Measurements from ENCODE around the gene CTIF. TPM values are rescaled to one million over a fixed set of nuclear protein-coding genes. Genes with fewer than 3 reads are reported as not detected.
A peak's percentile ranks its signal among the peaks of the same experiment; 100 is the strongest.

CTIF gene
- total and polyA plus RNA-seq, 5 donors from 2014 or later, result 0.23 to 1.8 TPM; not detected in 3

DNA sequence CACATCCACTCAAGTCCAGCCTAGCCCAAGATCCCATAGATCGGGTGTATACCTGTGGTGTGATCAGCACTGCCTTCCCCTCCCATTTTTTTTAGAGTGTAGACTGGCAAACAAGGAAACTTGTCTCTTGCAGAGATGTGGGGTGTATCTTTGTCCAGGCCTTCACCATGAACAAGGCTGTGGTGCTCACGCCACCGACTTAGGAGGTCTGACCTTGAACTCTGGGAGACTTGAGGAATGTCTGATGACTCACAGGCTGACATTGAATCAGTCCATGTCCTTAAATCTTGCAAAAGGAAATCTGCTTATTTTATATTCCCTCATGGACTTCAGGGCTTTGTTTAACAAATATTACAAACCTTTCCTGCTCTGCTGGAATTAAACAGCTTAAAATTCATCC lies 4.5 kb upstream of the CTIF start:
- Mint-ChIP-seq H3K9me3 (peaks cover 0 to 4% (median 0%) of the 10 kb centered on the region in 7 donors), H3K4me3 (no peak overlapping the region), H3K27me3 (peaks cover 32% of the 10 kb centered on the region), H3K36me3 (no peaks in the 10 kb centered on the region), H3K27ac (peak overlapping the region in 1 of 3 donors; percentile 43), H3K4me1 (peaks cover 0 to 5% (median 2%) of the 10 kb centered on the region in 4 donors)
- Histone ChIP-seq H3K9me3 (ENCODE audit: control insufficient read depth in 2 of 2, low read length in 2 of 2) (no peaks in the 10 kb centered on the region), H3K36me3 (ENCODE audit: control insufficient read depth, insufficient read depth, low read length) (no peaks in the 10 kb centered on the region), H3K4me1 (ENCODE audit: control insufficient read depth, insufficient read depth, low read length, poor library complexity, severe bottlenecking) (peaks cover 3% of the 10 kb centered on the region), H3K27ac (ENCODE audit: insufficient read depth, low read length, poor library complexity, severe bottlenecking) (no peak overlapping the region), H3K27me3 (ENCODE audit: control insufficient read depth, insufficient read depth, low read length) (no peaks in the 10 kb centered on the region), H3K4me3 (ENCODE audit: low read depth, low read length) (no peak overlapping the region)
- no peak for ATAC-seq (ENCODE audit: low read depth in 2 of 2)
- no peak for DNase-seq

DNA sequence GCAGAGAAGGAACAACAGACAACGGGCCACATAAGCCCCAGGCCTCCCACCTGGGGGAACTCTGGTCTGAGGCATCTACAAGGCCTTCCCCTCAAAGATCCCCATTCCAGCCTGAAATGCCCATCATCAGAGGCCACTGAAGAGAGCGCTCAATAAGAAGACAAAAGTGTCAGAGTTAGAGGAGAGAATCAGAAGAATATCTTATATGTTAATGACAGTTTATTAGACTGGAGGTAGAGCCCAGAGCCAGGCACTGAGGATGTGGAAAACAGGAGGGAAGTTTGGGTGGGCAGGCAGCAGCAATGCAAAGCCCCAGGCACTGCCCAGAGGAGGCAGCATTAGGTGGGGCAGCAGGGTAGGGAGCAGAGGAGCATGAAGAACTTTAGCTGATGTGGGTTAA lies 2.9 kb upstream of the CTIF start:
- Mint-ChIP-seq H3K27ac (no peak overlapping the region), H3K27me3 (peaks cover 34% of the 10 kb centered on the region), H3K4me1 (peaks cover 0 to 10% (median 2%) of the 10 kb centered on the region in 4 donors), H3K9me3 (peaks cover 0 to 4% (median 0%) of the 10 kb centered on the region in 7 donors), H3K36me3 (no peaks in the 10 kb centered on the region), H3K4me3 (peak overlapping the region in 1 of 4 donors; percentile 23)
- Histone ChIP-seq H3K4me3 (ENCODE audit: low read depth, low read length) (no peak overlapping the region), H3K9me3 (ENCODE audit: control insufficient read depth in 2 of 2, low read length in 2 of 2) (no peaks in the 10 kb centered on the region), H3K36me3 (ENCODE audit: control insufficient read depth, insufficient read depth, low read length) (no peaks in the 10 kb centered on the region), H3K27ac (ENCODE audit: insufficient read depth, low read length, poor library complexity, severe bottlenecking) (no peak overlapping the region), H3K4me1 (ENCODE audit: control insufficient read depth, insufficient read depth, low read length, poor library complexity, severe bottlenecking) (peaks cover 17% of the 10 kb centered on the region), H3K27me3 (ENCODE audit: control insufficient read depth, insufficient read depth, low read length) (no peaks in the 10 kb centered on the region)
- ATAC-seq (ENCODE audit: low read depth in 2 of 2) (no peak), DNase-seq (no peak)

DNA sequence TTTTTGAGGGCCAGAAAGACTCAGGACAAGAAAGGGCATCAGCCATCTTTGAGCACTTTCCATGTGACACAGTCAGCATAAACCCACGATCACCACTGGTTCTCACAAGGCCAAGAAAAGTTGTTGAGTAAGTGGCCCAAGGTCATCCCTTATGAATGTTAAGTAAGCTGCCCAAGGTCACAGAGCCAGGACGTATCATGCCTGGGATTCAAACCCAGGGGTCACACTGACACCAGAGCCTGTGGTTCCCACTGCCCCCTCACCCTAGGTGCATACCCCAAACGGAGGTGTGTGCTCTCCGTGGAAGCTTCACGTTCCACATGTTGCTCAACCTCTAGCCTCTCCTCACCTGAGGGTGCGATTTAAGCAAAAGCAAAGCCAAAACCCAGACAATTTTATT lies 2.3 kb upstream of the CTIF start:
- DNase-seq, result no peak
- no peak overlapping the region for H3K27ac Mint-ChIP-seq
- peaks cover 0 to 4% (median 0%) of the 10 kb centered on the region in 7 donors for H3K9me3 Mint-ChIP-seq
- H3K4me1 ChIP-seq (ENCODE audit: control insufficient read depth, insufficient read depth, low read length, poor library complexity, severe bottlenecking), result peaks cover 22% of the 10 kb centered on the region
- H3K36me3 Mint-ChIP-seq, result no peaks in the 10 kb centered on the region
- no peak overlapping the region for H3K27ac ChIP-seq (ENCODE audit: insufficient read depth, low read length, poor library complexity, severe bottlenecking)
- H3K4me3 ChIP-seq (ENCODE audit: low read depth, low read length), result no peak overlapping the region
- peaks cover 38% of the 10 kb centered on the region for H3K27me3 Mint-ChIP-seq
- H3K4me3 Mint-ChIP-seq, result peak overlapping the region in 1 of 4 donors; percentile 27
- no peak for ATAC-seq (ENCODE audit: low read depth in 2 of 2)
- H3K36me3 ChIP-seq (ENCODE audit: control insufficient read depth, insufficient read depth, low read length), result no peaks in the 10 kb centered on the region
- H3K27me3 ChIP-seq (ENCODE audit: control insufficient read depth, insufficient read depth, low read length), result no peaks in the 10 kb centered on the region
- H3K4me1 Mint-ChIP-seq, result peaks cover 0 to 12% (median 4%) of the 10 kb centered on the region in 4 donors
- H3K9me3 ChIP-seq (ENCODE audit: control insufficient read depth in 2 of 2, low read length in 2 of 2), result no peaks in the 10 kb centered on the region

DNA sequence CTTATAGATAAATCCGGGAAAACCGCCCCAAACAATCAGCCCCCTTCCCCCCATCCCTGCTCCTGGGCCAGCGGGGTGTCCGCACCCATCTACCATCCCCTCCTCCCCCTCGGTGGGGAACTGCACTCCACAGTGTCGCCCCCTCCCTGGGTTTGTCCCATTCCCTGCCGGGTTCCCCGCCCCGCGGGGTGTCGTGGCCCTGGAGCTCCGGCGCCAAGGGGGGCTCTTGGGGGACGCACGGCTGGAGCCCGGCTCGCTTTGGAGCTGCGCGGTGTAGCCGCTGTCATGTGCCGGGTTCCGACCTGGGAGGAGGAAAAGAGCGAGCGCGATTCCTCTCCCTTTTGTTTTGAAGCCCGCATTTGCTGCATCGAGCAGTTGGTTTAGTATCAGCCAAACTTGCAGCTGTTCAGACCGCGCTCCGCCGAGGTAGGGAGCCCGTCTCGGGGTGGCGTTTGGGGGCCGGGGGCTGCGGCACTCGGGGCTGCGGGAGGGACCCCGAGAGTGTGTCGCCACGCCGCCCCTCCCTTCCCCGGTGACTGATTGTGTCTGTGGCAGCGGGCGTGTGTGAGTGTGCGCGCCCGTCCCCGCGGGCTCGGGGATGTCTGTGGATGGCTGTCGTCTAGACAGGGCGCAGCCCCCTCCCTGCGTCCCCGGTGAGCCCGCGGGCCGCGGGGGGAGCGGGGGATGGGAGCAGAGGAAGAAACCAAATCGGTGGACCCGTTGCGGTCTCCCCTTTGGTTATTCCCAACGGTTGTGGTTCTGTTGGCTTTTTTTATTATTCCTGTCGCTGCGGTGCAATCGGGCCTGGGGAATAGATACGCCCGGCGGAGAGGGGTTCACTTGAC lies 797 bp downstream of the CTIF start:
- Histone ChIP-seq H3K9me3 (ENCODE audit: control insufficient read depth in 2 of 2, low read length in 2 of 2) (no peaks in the 10 kb centered on the region), H3K27me3 (ENCODE audit: control insufficient read depth, insufficient read depth, low read length) (peaks cover 13% of the 10 kb centered on the region), H3K36me3 (ENCODE audit: control insufficient read depth, insufficient read depth, low read length) (no peaks in the 10 kb centered on the region), H3K4me3 (ENCODE audit: low read depth, low read length) (no peak overlapping the region), H3K4me1 (ENCODE audit: control insufficient read depth, insufficient read depth, low read length, poor library complexity, severe bottlenecking) (peaks cover 22% of the 10 kb centered on the region), H3K27ac (ENCODE audit: insufficient read depth, low read length, poor library complexity, severe bottlenecking) (no peak overlapping the region)
- DNase-seq (peak in 1 of 3 donors; percentile 17), ATAC-seq (ENCODE audit: low read depth in 2 of 2) (peak; percentile 13 to 18)
- peaks cover 0 to 10% (median 6%) of the 10 kb centered on the region in 4 donors for H3K4me1 Mint-ChIP-seq
- H3K36me3 Mint-ChIP-seq, result no peaks in the 10 kb centered on the region
- H3K27me3 Mint-ChIP-seq, result peaks cover 57% of the 10 kb centered on the region
- H3K9me3 Mint-ChIP-seq, result peaks cover 0 to 2% (median 0%) of the 10 kb centered on the region in 7 donors
- H3K27ac Mint-ChIP-seq, result no peak overlapping the region
- peak overlapping the region; percentile 72 to 91 (median 84) for H3K4me3 Mint-ChIP-seq

DNA sequence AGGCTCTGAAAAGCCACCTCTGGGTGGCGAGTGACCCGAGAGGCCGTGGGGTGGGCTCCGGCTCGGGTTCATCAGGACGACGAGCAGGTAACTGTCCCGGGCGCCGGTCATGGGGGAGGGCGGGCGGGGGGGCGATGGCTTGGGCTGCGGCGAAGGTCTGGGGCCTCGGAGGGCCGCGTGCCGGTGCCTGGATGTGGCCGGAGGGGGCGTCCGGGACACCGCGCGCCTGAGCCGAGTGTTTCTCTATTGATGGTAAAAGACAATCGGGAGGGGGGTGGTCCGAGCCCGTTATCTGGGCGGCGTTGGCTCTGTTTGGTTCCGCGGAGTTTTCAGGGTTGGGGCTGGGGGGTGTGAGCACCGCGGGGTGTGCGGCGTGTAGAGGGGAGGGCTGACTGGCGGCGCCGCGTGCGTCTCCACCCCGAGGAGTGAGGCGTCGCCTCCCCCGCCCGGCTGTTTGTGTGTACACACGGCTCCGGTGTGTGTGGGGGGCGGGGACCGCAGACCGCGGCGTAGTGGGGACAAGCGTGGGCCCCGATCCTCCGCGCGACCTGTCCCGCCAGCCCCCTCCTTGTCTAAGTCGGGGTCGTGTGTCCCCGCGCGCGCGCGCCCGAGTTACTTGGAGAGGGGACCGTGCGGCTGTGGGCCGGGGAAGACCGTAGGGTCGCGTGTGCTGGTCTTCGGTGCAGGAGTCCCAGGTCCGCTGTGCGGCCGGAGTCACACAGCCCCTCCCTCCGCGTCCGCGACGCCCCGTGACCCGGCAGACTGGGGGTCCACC lies 1.6 kb downstream of the CTIF start:
- H3K27me3 Mint-ChIP-seq, result peaks cover 58% of the 10 kb centered on the region
- no peak overlapping the region for H3K27ac ChIP-seq (ENCODE audit: insufficient read depth, low read length, poor library complexity, severe bottlenecking)
- no peak overlapping the region for H3K27ac Mint-ChIP-seq
- peak in 2 of 3 donors; percentile 17 to 28 for DNase-seq
- peak overlapping the region; percentile 72 to 91 (median 84) for H3K4me3 Mint-ChIP-seq
- no peaks in the 10 kb centered on the region for H3K9me3 ChIP-seq (ENCODE audit: control insufficient read depth in 2 of 2, low read length in 2 of 2)
- no peaks in the 10 kb centered on the region for H3K36me3 ChIP-seq (ENCODE audit: control insufficient read depth, insufficient read depth, low read length)
- peaks cover 0 to 10% (median 6%) of the 10 kb centered on the region in 4 donors for H3K4me1 Mint-ChIP-seq
- peak in 1 of 2 donors; percentile 26 for ATAC-seq (ENCODE audit: low read depth in 2 of 2)
- no peak overlapping the region for H3K4me3 ChIP-seq (ENCODE audit: low read depth, low read length)
- H3K36me3 Mint-ChIP-seq, result no peaks in the 10 kb centered on the region
- H3K27me3 ChIP-seq (ENCODE audit: control insufficient read depth, insufficient read depth, low read length), result peaks cover 13% of the 10 kb centered on the region
- peaks cover 0 to 2% (median 0%) of the 10 kb centered on the region in 7 donors for H3K9me3 Mint-ChIP-seq
- peaks cover 22% of the 10 kb centered on the region for H3K4me1 ChIP-seq (ENCODE audit: control insufficient read depth, insufficient read depth, low read length, poor library complexity, severe bottlenecking)

DNA sequence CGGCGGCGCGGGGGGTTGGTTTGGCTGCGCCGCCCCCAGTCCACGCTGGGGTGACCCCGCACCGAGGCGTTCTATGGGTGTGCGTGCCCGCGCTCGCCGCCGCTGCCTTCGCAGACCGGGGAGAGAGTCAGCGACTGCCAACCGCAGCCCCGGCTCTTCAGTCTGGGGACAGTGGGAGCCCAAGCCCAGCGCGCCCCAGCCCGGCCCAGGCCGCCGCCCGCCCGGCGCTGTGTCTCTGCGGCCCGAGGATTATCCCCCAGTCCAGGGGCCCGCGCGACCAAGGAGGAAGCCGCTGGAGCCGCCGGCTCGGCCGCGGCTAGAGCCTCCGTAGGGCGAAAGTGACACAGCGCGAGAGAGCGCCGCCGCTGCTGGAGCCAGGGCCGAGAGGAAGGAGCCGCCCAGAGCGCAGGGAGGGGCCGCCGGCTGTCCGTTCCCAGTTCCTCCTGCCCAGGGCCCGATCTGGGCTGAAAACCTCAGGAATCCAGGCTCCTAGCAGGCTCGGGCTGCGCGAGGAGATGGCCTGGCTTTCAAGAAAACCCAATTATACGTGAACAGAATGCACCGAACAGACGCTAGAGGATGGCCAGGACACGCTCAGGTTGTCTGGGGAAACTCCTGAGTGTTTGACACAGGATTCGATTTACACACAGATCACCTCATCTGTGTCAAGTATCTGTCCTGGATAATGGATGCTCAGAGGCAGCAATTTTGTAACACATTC lies 2.4 kb downstream of the CTIF start:
- DNase-seq (peak in 1 of 3 donors; percentile 10), ATAC-seq (ENCODE audit: low read depth in 2 of 2) (no peak)
- Mint-ChIP-seq H3K27ac (no peak overlapping the region), H3K27me3 (peaks cover 65% of the 10 kb centered on the region), H3K4me3 (peak overlapping the region; percentile 34 to 78 (median 66)), H3K4me1 (peaks cover 0 to 10% (median 6%) of the 10 kb centered on the region in 4 donors), H3K36me3 (no peaks in the 10 kb centered on the region), H3K9me3 (peaks cover 0 to 2% (median 0%) of the 10 kb centered on the region in 7 donors)
- Histone ChIP-seq H3K9me3 (ENCODE audit: control insufficient read depth in 2 of 2, low read length in 2 of 2) (no peaks in the 10 kb centered on the region), H3K27ac (ENCODE audit: insufficient read depth, low read length, poor library complexity, severe bottlenecking) (no peak overlapping the region), H3K4me3 (ENCODE audit: low read depth, low read length) (no peak overlapping the region), H3K36me3 (ENCODE audit: control insufficient read depth, insufficient read depth, low read length) (no peaks in the 10 kb centered on the region), H3K4me1 (ENCODE audit: control insufficient read depth, insufficient read depth, low read length, poor library complexity, severe bottlenecking) (peaks cover 22% of the 10 kb centered on the region), H3K27me3 (ENCODE audit: control insufficient read depth, insufficient read depth, low read length) (peaks cover 13% of the 10 kb centered on the region)

DNA sequence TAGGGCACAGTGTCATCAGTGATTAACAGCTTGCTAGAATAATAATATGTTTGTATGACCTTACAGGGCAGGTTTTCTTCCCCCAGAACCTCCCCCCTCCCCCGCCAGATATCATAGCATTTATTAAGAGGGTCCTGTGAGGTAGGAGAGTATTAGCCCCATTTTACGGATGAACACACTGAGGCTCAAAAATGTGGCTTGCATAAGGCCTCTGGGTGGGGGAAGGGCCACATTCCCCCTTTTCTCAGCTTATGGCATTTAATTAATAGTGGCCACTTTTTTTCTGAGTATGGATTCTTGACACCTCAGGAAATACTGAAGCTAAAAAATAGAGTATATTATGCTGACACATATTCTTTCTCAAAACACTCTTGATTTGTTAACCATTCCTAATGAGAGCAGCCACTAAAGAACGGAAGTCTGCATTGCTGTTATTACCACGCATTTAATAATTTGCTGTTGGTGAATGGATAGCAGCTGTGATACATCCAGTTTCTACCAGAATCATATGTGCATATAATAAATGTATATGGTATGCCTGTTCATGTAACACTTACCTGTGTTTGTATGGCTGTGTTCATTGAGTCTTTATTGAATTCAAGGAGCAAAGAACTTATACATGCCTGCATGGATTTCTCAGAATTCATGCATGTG lies 3.0 kb downstream of the CTIF start:
- Mint-ChIP-seq H3K27me3 (peaks cover 63% of the 10 kb centered on the region), H3K4me3 (peak overlapping the region; percentile 34 to 78 (median 66)), H3K9me3 (peaks cover 0 to 2% (median 0%) of the 10 kb centered on the region in 7 donors), H3K4me1 (peaks cover 0 to 10% (median 6%) of the 10 kb centered on the region in 4 donors), H3K36me3 (no peaks in the 10 kb centered on the region), H3K27ac (no peak overlapping the region)
- Histone ChIP-seq H3K4me3 (ENCODE audit: low read depth, low read length) (no peak overlapping the region), H3K36me3 (ENCODE audit: control insufficient read depth, insufficient read depth, low read length) (no peaks in the 10 kb centered on the region), H3K27ac (ENCODE audit: insufficient read depth, low read length, poor library complexity, severe bottlenecking) (no peak overlapping the region), H3K9me3 (ENCODE audit: control insufficient read depth in 2 of 2, low read length in 2 of 2) (no peaks in the 10 kb centered on the region), H3K4me1 (ENCODE audit: control insufficient read depth, insufficient read depth, low read length, poor library complexity, severe bottlenecking) (peaks cover 22% of the 10 kb centered on the region), H3K27me3 (ENCODE audit: control insufficient read depth, insufficient read depth, low read length) (peaks cover 13% of the 10 kb centered on the region)
- ATAC-seq (ENCODE audit: low read depth in 2 of 2), result no peak
- no peak for DNase-seq
